Thyroid gland (tissue), 4 donors: ENCODE measurements around the gene LARGE1. TPM values are rescaled to one million over a fixed set of nuclear protein-coding genes. Genes with fewer than 3 reads are reported as not detected.

Experiments used
- DNase-seq, 2 donors: peaks; one replicate each; pipeline ENCODE4 v3.0.0-alpha.2; 2019
- H3K27ac ChIP-seq, 3 donors: fragments of 200-600 bp; sonication (generic); 1 replicate in 2 of 3; 2 replicates in 1 of 3; pipeline ENCODE4 v1.5.1; 2016 to 2019; ENCODE audit warnings: mild to moderate bottlenecking in 1 of 3, moderate library complexity in 1 of 3
- H3K27me3 ChIP-seq: fragments of 200-600 bp; sonication (generic); one replicate; pipeline ENCODE4 v1.5.1; 2019
- H3K36me3 ChIP-seq, 2 donors: fragments of 200-600 bp; sonication (generic); one replicate each; pipeline ENCODE4 v1.5.1; 2016 to 2019
- H3K4me1 ChIP-seq, 2 donors: fragments of 200-600 bp; sonication (generic); one replicate each; pipeline ENCODE4 v1.5.1; 2017 to 2019
- H3K4me3 ChIP-seq, 3 donors: fragments of 200-600 bp; sonication (generic); replicated peaks in 1 of 3; 1 replicate in 2 of 3; 2 replicates in 1 of 3; pipeline ENCODE4 v1.5.1; 2016; ENCODE audit warnings: mild to moderate bottlenecking in 1 of 3
- H3K9me3 ChIP-seq: fragments of 200-600 bp; sonication (generic); one replicate; pipeline ENCODE4 v1.5.1; 2017
- CTCF ChIP-seq, 6 experiments: fragments of 200-600 bp in 3 of 6; fragments of 450-650 bp in 3 of 6; sonication (generic) in 3 of 6; IDR thresholded peaks; one replicate each; pipeline ENCODE4 v1.5.1; 2016 to 2019; ENCODE audit warnings: antibody characterized with exemption in 6 of 6, mild to moderate bottlenecking in 2 of 6, inconsistent platforms in 1 of 6, moderate library complexity in 1 of 6
- POLR2A ChIP-seq, 2 donors: fragments of 450-650 bp; IDR thresholded peaks; one replicate each; pipeline ENCODE4 v1.6.1; 2017; ENCODE audit warnings: antibody characterized with exemption in 2 of 2, mild to moderate bottlenecking in 2 of 2, moderate library complexity in 1 of 2
- WGBS, 2 donors: methylation state at CpG; one replicate each; pipeline ENCODE4 v1.1.5; 2017; 5-methylcytosine and 5-hydroxymethylcytosine counted together
- intact Hi-C: fragments of 100-400 bp; cut with DNase I; formaldehyde crosslinking; loops from one replicate; pipeline ENCODE4 v1.15.1; 2023
- total RNA-seq, 4 donors: library from RNA; depleted of rRNA; stranded (reverse); fragments of >200 nt; gene quantifications; one replicate each; pipeline ENCODE4 v1.2.3, GENCODE V29; 2016

The LARGE1 gene
- total RNA-seq, 4 donors from 2014 or later: 13.6 to 16.3 (median 15.1) TPM

GRCh38 chr22:33828302-33828701 is 92.0 kb downstream of the LARGE1 start:
- DNase-seq: no peak
- H3K36me3 ChIP-seq: no peaks in the 10 kb centered on the region
- intact Hi-C loops: no loop called here
- TF ChIP-seq CTCF (IDR thresholded peaks at IDR 0.05): no peak
- TF ChIP-seq POLR2A (IDR thresholded peaks at IDR 0.05): no peak
- no peak overlapping the region for H3K4me3 ChIP-seq
- WGBS, 2 donors: 82 to 84% methylated on average over 3 of the region's 3 CpGs
- H3K27me3 ChIP-seq: no peaks in the 10 kb centered on the region
- H3K4me1 ChIP-seq: no peaks in the 10 kb centered on the region
- H3K27ac ChIP-seq: no peak overlapping the region
- H3K9me3 ChIP-seq: no peaks in the 10 kb centered on the region

DNA sequence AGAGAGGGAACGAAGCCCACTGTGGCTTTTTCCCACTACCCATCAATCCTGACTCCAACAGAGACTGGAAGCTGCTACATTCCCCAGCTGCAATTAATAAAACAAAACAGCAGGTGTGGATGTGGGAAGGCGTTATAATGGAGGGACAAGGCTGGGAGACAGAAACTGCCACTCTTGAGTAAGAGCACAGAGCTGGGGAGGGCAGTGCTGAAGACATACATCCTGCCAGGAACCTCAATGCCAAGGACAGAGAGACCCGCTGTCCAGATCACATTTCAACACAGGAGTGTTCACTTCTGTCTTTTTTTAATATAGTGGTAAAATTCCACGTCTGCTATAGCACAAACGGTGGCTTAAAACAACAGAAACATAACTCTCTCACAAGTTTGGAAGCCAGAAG is 94.5 kb downstream of the LARGE1 start:
- no peak for TF ChIP-seq CTCF (IDR thresholded peaks at IDR 0.05)
- TF ChIP-seq POLR2A (IDR thresholded peaks at IDR 0.05): no peak
- 80 to 81% methylated on average over 5 of the region's 5 CpGs for WGBS, 2 donors
- Histone ChIP-seq H3K27ac (no peak overlapping the region), H3K4me3 (no peak overlapping the region), H3K27me3 (no peaks in the 10 kb centered on the region), H3K9me3 (no peaks in the 10 kb centered on the region), H3K4me1 (no peaks in the 10 kb centered on the region), H3K36me3 (no peaks in the 10 kb centered on the region)
- DNase-seq: no peak
- intact Hi-C loops: no loop called here

- intact Hi-C loops: no loop called here
- no peak for DNase-seq
- Histone ChIP-seq H3K27ac (no peak overlapping the region), H3K9me3 (no peaks in the 10 kb centered on the region), H3K36me3 (no peaks in the 10 kb centered on the region), H3K4me3 (no peak overlapping the region), H3K27me3 (no peaks in the 10 kb centered on the region), H3K4me1 (no peaks in the 10 kb centered on the region)
- TF ChIP-seq CTCF (IDR thresholded peaks at IDR 0.05): no peak
- TF ChIP-seq POLR2A (IDR thresholded peaks at IDR 0.05): no peak
- WGBS, 2 donors: 90 to 97% methylated on average over 8 of the region's 8 CpGs
Observed at GRCh38 chr22:33823552-33823951, 96.7 kb downstream of the LARGE1 start.

- no peak overlapping the region for H3K4me3 ChIP-seq
- intact Hi-C loops: no loop called here
- 92 to 98% methylated on average over 4 of the region's 4 CpGs for WGBS, 2 donors
- no peaks in the 10 kb centered on the region for H3K9me3 ChIP-seq
- no peaks in the 10 kb centered on the region for H3K36me3 ChIP-seq
- no peak for TF ChIP-seq POLR2A (IDR thresholded peaks at IDR 0.05)
- DNase-seq: no peak
- no peak overlapping the region for H3K27ac ChIP-seq
- no peaks in the 10 kb centered on the region for H3K27me3 ChIP-seq
- no peaks in the 10 kb centered on the region for H3K4me1 ChIP-seq
Observed at GRCh38 chr22:33821290-33821689, 99.0 kb downstream of the LARGE1 start.

DNA sequence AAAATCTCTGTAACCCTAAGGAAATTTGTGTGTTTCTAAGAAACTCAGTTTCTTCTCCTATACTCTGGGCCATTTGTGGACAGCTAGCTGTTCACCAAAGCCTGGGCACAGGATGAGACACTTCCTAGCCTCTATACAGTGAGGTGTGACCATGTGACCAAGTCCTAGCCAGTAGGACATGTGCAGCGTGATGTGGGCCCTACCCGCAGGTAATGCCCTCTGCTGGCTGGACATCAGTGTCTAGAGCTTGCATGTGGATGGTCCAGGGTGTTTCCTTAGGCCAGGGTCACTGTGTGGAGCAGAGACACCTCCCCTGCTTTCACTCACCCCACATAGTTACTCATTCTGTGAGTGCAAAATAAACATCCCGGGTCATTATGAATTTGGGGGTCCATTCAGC is 100.5 kb downstream of the LARGE1 start:
- intact Hi-C loops: no loop called here
- no peak overlapping the region for H3K4me3 ChIP-seq
- no peak for TF ChIP-seq POLR2A (IDR thresholded peaks at IDR 0.05)
- TF ChIP-seq CTCF (IDR thresholded peaks at IDR 0.05): no peak
- H3K27ac ChIP-seq: no peak overlapping the region
- no peaks in the 10 kb centered on the region for H3K27me3 ChIP-seq
- DNase-seq: no peak
- H3K9me3 ChIP-seq: no peaks in the 10 kb centered on the region
- 88 to 96% methylated on average over 3 of the region's 3 CpGs for WGBS, 2 donors
- H3K4me1 ChIP-seq: no peaks in the 10 kb centered on the region
- no peaks in the 10 kb centered on the region for H3K36me3 ChIP-seq
